GM12878 (cell line): ENCODE measurements around the gene VAV2. TPM values are rescaled to one million over a fixed set of nuclear protein-coding genes. Genes with fewer than 3 reads are reported as not detected.

Experiments
- ATAC-seq: fragments of 200-7000 bp; cut with Tn5 transposase; 3 replicates; pipeline ENCODE4 v1.9.1; 2020; ENCODE audit warnings: mild to moderate bottlenecking, moderate library complexity
- BruUV-seq: library from RNA; stranded (reverse); fragments of 400-500 nt; replicated peaks from 2 replicates; lab custom pipeline; 2021; lab: Mats Ljungman, UMichigan
- CTCF ChIA-PET: fragments of 300-600 bp; sonication (Branson Sonifier 250); formaldehyde crosslinking; extraction: SDS; loops from one replicate; lab custom pipeline; 2021; ENCODE audit warnings: inconsistent platforms; lab: Yijun Ruan, JAX
- POLR2A ChIA-PET: fragments of 350-600 bp; formaldehyde crosslinking; extraction: SDS; loops from one replicate; lab custom pipeline; 2021; ENCODE audit warnings: inconsistent platforms; lab: Charles Lee
- RAD21 ChIA-PET: fragments of 300-600 bp; sonication (Branson Sonifier 250); formaldehyde crosslinking; loops from one replicate; lab custom pipeline; 2023; ENCODE audit warnings: antibody characterized with exemption; ENCODE audit not compliant: unreplicated experiment; lab: Charles Lee
- SMC1A ChIA-PET: fragments of 300-600 bp; sonication (Branson Sonifier 250); formaldehyde crosslinking; loops from one replicate; lab custom pipeline; 2023; ENCODE audit not compliant: unreplicated experiment, uncharacterized antibody; lab: Charles Lee
- DNase-seq: peaks from one replicate; pipeline ENCODE4 v3.0.0-alpha.2; 2011; ENCODE audit warnings: low read depth, low spot score
- FAIRE-seq: peaks from 3 replicates; lab custom pipeline; 2011; peaks lifted over from hg19 to GRCh38; lab: Jason Lieb, UNC
- H2AFZ ChIP-seq: 2 replicates; pipeline ENCODE4 v1.6.0; 2011; ENCODE audit warnings: low read depth, low read length, control low read depth; ENCODE audit not compliant: control insufficient read depth
- H3K27ac ChIP-seq: 2 replicates; pipeline ENCODE4 v1.5.1; 2011; ENCODE audit warnings: control low read depth; ENCODE audit not compliant: control insufficient read depth, insufficient read depth
- H3K27me3 ChIP-seq, 2 experiments: replicated peaks in 1 of 2; 2 replicates each; pipeline versions ENCODE4 v1.6.0 to v1.6.1; 2011; ENCODE audit warnings: low read length in 1 of 2; ENCODE audit not compliant: control insufficient read depth in 2 of 2, insufficient read depth in 2 of 2
- H3K36me3 ChIP-seq, 2 experiments: 2 replicates each; pipeline ENCODE4 v1.5.1; 2011; ENCODE audit warnings: low read length in 1 of 2; ENCODE audit not compliant: control insufficient read depth in 2 of 2, insufficient read depth in 2 of 2
- H3K4me1 ChIP-seq: 2 replicates; pipeline ENCODE4 v1.6.1; 2011; ENCODE audit warnings: mild to moderate bottlenecking, low read length, moderate library complexity, mixed read lengths; ENCODE audit not compliant: control insufficient read depth, insufficient read depth
- H3K4me2 ChIP-seq: 2 replicates; pipeline ENCODE4 v1.6.0; 2011; ENCODE audit warnings: control low read depth; ENCODE audit not compliant: control insufficient read depth, insufficient read depth
- H3K4me3 ChIP-seq: fragments of 200-600 bp; sonication (generic); 2 replicates; pipeline ENCODE4 v1.5.1; 2016
- H3K79me2 ChIP-seq: 2 replicates; pipeline ENCODE4 v1.6.0; 2011; ENCODE audit warnings: low read length; ENCODE audit not compliant: control insufficient read depth, insufficient read depth
- H3K9ac ChIP-seq: 2 replicates; pipeline ENCODE4 v1.8.0; 2011; ENCODE audit warnings: low read length, control low read depth, mixed read lengths; ENCODE audit not compliant: control insufficient read depth, insufficient read depth
- H3K9me3 ChIP-seq: replicated peaks from 3 replicates; pipeline ENCODE4 v1.5.1; 2011; ENCODE audit warnings: mild to moderate bottlenecking, low read length; ENCODE audit not compliant: control insufficient read depth, insufficient read depth
- H4K20me1 ChIP-seq: 2 replicates; pipeline ENCODE4 v1.6.0; 2011; ENCODE audit not compliant: control insufficient read depth, insufficient read depth
- BRCA1 ChIP-seq: IDR thresholded peaks from 2 replicates; pipeline ENCODE4 v1.6.1; 2011; ENCODE audit warnings: low read depth, low read length, improper control_type of control experiment
- CREB1 ChIP-seq: IDR thresholded peaks from 2 replicates; pipeline ENCODE4 v1.6.1; 2012; ENCODE audit warnings: low read depth, mild to moderate bottlenecking, inconsistent platforms
- HDAC2 ChIP-seq: fragments of 200-600 bp; sonication (generic); IDR thresholded peaks from 2 replicates; pipeline ENCODE4 v1.6.1; 2017
- SIN3A ChIP-seq: IDR thresholded peaks from 2 replicates; pipeline ENCODE4 v1.6.1; 2012; ENCODE audit warnings: low read depth, low read length, improper control_type of control experiment
- TCF7 ChIP-seq: IDR thresholded peaks from 2 replicates; pipeline ENCODE4 v1.6.1; 2014; ENCODE audit warnings: antibody characterized with exemption, borderline replicate concordance
- WGBS: methylation state at CpG from one replicate; pipeline ENCODE4 v1.1.6; 2016; ENCODE audit warnings: low lambda C conversion rate; ENCODE audit not compliant: insufficient replicate concordance, insufficient coverage; ENCODE audit errors: missing lambda C conversion rate; 5-methylcytosine and 5-hydroxymethylcytosine counted together
- in situ Hi-C: fragments of 300-500 bp; cut with MboI; formaldehyde crosslinking; loops from 9 replicates; pipeline ENCODE4 v1.14.3; 2018; ENCODE audit warnings: mixed read lengths
- intact Hi-C: fragments of 100-400 bp; cut with micrococcal nuclease; formaldehyde crosslinking; loops from one replicate; pipeline ENCODE4 v1.14.2; 2022; ENCODE audit not compliant: unreplicated experiment
- polyA plus RNA-seq, 11 experiments: library from polyadenylated mRNA; depleted of rRNA in 4 of 11; unstranded in 6 of 11; stranded (reverse) in 5 of 11; fragments of >200 nt; fragmentation: Nextera tagmentation in 4 of 11; fragmentation: Illumina TruSeq in 1 of 11; extraction: Ambion mirVana in 4 of 11; extraction: Trizol in 1 of 11; gene quantifications; 1 replicate in 1 of 11; 2 replicates in 10 of 11; pipeline versions ENCODE4 v1.2.1 to v1.2.3, GENCODE V29; 2011 to 2016; ENCODE audit warnings: inconsistent platforms in 2 of 11, missing spikeins in 2 of 11, low read depth in 1 of 11
- total RNA-seq, 4 experiments: library from RNA; depleted of rRNA in 3 of 4; stranded (reverse); fragments of >200 nt in 3 of 4; fragmentation: Illumina TruSeq in 1 of 4; extraction: Trizol in 1 of 4; gene quantifications; 2 replicates each; pipeline versions ENCODE4 v1.2.1 to v1.2.3, GENCODE V29; 2013 to 2021

VAV2 gene
- total and polyA plus RNA-seq, 10 of the 15 experiments (the other 5 are each of a cell fraction or from before 2014, with no cell fraction given): 0.13 to 43.9 (median 16.9) TPM

- Histone ChIP-seq H3K36me3 (peaks cover 0 to 5% of the 10 kb centered on the region in 2 experiments; a peak in 3 of 4 replicates), H3K27me3 (no peaks in the 10 kb centered on the region), H4K20me1 (no peaks in the 10 kb centered on the region; the same call in 1 of the 2 replicates), H3K4me2 (0 out of 2 replicates have a peak overlapping the region, but pooled peaks have one; percentile 79), H3K4me1 (peaks cover 15% of the 10 kb centered on the region), H3K4me3 (no peak overlapping the region), H3K79me2 (peaks cover 87% of the 10 kb centered on the region), H3K9ac (no peak overlapping the region), H2AFZ (no peak overlapping the region), H3K9me3 (no peaks in the 10 kb centered on the region), H3K27ac (no peak overlapping the region)
- FAIRE-seq (no peak), DNase-seq (no peak), ATAC-seq (no peak)
- TF ChIP-seq SIN3A: no peak
- no peak for TF ChIP-seq CREB1
- no peak for TF ChIP-seq HDAC2
- TF ChIP-seq BRCA1: no peak
- no peak for TF ChIP-seq TCF7
- intact Hi-C loops: no loop called here
- in situ Hi-C loops: no loop called here
- no TSS peak for BruUV-seq
- ChIA-PET RAD21 (interaction anchor here (3.1 kb wide), 1 partner anchor 25 kb away, joined by 11 read pairs; no protein-coding TSS in a partner anchor), CTCF (interaction anchor here (0.7 to 3.5 kb wide), 3 partner anchors 12 to 198 kb away, joined by 3 to 12 read pairs (median 7); no protein-coding TSS in a partner anchor), POLR2A (interaction anchor here (1.6 kb wide), 1 partner anchor 9 kb away, joined by 4 read pairs; no protein-coding TSS in a partner anchor), SMC1A (interaction anchor here (1.0 kb wide), 1 partner anchor 199 kb away, joined by 3 read pairs; no protein-coding TSS in a partner anchor)
- WGBS: 87% methylated on average over 24 of the region's 25 CpGs
Observed at GRCh38 chr9:133980864-133981588, 11.1 kb downstream of the VAV2 start.
